ENCODE data around the gene GLT8D2. TPM values are rescaled to one million over a fixed set of nuclear protein-coding genes. Genes with fewer than 3 reads are reported as not detected.

The GLT8D2 gene
- not detected for total RNA-seq

- no peak for ATAC-seq (ENCODE audit: low read depth)
- Mint-ChIP-seq H3K27ac (no peak within 1 kb of the TSS), H3K4me1 (peaks cover 18% of the 10 kb centered on the region), H3K4me3 (peak within 1 kb of the TSS; percentile 63), H3K9me3 (no peaks in the 10 kb centered on the region), H3K27me3 (peaks cover 52% of the 10 kb centered on the region), H3K36me3 (no peaks in the 10 kb centered on the region)
- DNase-seq, result no peak
- POLR2A ChIA-PET, result no interaction called here
These were observed at the start of gene GLT8D2 for GRCh38 chr12:104049903-104050356. Gene GLT8D2 (minus strand): TSS chr12:104050187. CDS start chr12:104019648, 30,539 bp downstream.

- DNase-seq (no peak), ATAC-seq (ENCODE audit: low read depth) (no peak)
- H3K36me3 Mint-ChIP-seq, result peaks cover 25% of the 10 kb centered on the region
- H3K27me3 Mint-ChIP-seq, result no peaks in the 10 kb centered on the region
- no peaks in the 10 kb centered on the region for H3K4me1 Mint-ChIP-seq
- no peak overlapping the region for H3K27ac Mint-ChIP-seq
- H3K9me3 Mint-ChIP-seq, result no peaks in the 10 kb centered on the region
- POLR2A ChIA-PET, result no interaction called here
- H3K4me3 Mint-ChIP-seq, result no peak overlapping the region
These were observed 48.0 kb upstream of the GLT8D2 start for GRCh38 chr12:104097954-104098353.

- H3K27ac Mint-ChIP-seq, result no peak overlapping the region
- no peak overlapping the region for H3K4me3 Mint-ChIP-seq
- H3K36me3 Mint-ChIP-seq, result peaks cover 20% of the 10 kb centered on the region
- no peaks in the 10 kb centered on the region for H3K9me3 Mint-ChIP-seq
- H3K27me3 Mint-ChIP-seq, result no peaks in the 10 kb centered on the region
- DNase-seq (no peak), ATAC-seq (ENCODE audit: low read depth) (no peak)
- H3K4me1 Mint-ChIP-seq, result no peaks in the 10 kb centered on the region
- POLR2A ChIA-PET, result no interaction called here
These were observed 45.3 kb upstream of the GLT8D2 start for GRCh38 chr12:104095289-104095688.

GRCh38 chr12:104094284-104094683 lies 44.3 kb upstream of the GLT8D2 start:
- H3K4me1 Mint-ChIP-seq, result no peaks in the 10 kb centered on the region
- no peak overlapping the region for H3K4me3 Mint-ChIP-seq
- peaks cover 19% of the 10 kb centered on the region for H3K36me3 Mint-ChIP-seq
- no peaks in the 10 kb centered on the region for H3K9me3 Mint-ChIP-seq
- DNase-seq (no peak), ATAC-seq (ENCODE audit: low read depth) (no peak)
- H3K27me3 Mint-ChIP-seq, result no peaks in the 10 kb centered on the region
- POLR2A ChIA-PET, result no interaction called here
- no peak overlapping the region for H3K27ac Mint-ChIP-seq

- ATAC-seq (ENCODE audit: low read depth), result no peak
- Mint-ChIP-seq H3K9me3 (no peaks in the 10 kb centered on the region), H3K36me3 (peaks cover 14% of the 10 kb centered on the region), H3K27ac (no peak overlapping the region), H3K4me1 (no peaks in the 10 kb centered on the region), H3K4me3 (no peak overlapping the region), H3K27me3 (no peaks in the 10 kb centered on the region)
- POLR2A ChIA-PET, result interaction anchor here (0.5 kb wide), 1 partner anchor 24 kb away, joined by 3 read pairs; no protein-coding TSS in a partner anchor
- DNase-seq, result no peak
These were observed 41.1 kb upstream of the GLT8D2 start for GRCh38 chr12:104091136-104091535.

- H3K36me3 Mint-ChIP-seq, result peaks cover 18% of the 10 kb centered on the region
- no peaks in the 10 kb centered on the region for H3K4me1 Mint-ChIP-seq
- DNase-seq, result no peak
- POLR2A ChIA-PET, result interaction anchor here (0.5 kb wide), 1 partner anchor 24 kb away, joined by 3 read pairs; no protein-coding TSS in a partner anchor
- H3K27me3 Mint-ChIP-seq, result no peaks in the 10 kb centered on the region
- no peak for ATAC-seq (ENCODE audit: low read depth)
- no peak overlapping the region for H3K27ac Mint-ChIP-seq
- H3K4me3 Mint-ChIP-seq, result no peak overlapping the region
- H3K9me3 Mint-ChIP-seq, result no peaks in the 10 kb centered on the region
These were observed 40.7 kb upstream of the GLT8D2 start for GRCh38 chr12:104090685-104091084.

GRCh38 chr12:104083769-104084475 lies 33.9 kb upstream of the GLT8D2 start:
- DNase-seq (no peak), ATAC-seq (ENCODE audit: low read depth) (no peak)
- POLR2A ChIA-PET, result no interaction called here
- Mint-ChIP-seq H3K4me3 (no peak overlapping the region), H3K36me3 (peaks cover 30% of the 10 kb centered on the region), H3K4me1 (peaks cover 15% of the 10 kb centered on the region), H3K27me3 (no peaks in the 10 kb centered on the region), H3K9me3 (no peaks in the 10 kb centered on the region), H3K27ac (no peak overlapping the region)

- DNase-seq (no peak), ATAC-seq (ENCODE audit: low read depth) (no peak)
- H3K27me3 Mint-ChIP-seq, result no peaks in the 10 kb centered on the region
- H3K4me3 Mint-ChIP-seq, result no peak overlapping the region
- POLR2A ChIA-PET, result no interaction called here
- H3K9me3 Mint-ChIP-seq, result no peaks in the 10 kb centered on the region
- H3K36me3 Mint-ChIP-seq, result peaks cover 29% of the 10 kb centered on the region
- H3K27ac Mint-ChIP-seq, result no peak overlapping the region
- H3K4me1 Mint-ChIP-seq, result peaks cover 19% of the 10 kb centered on the region
These were observed 30.8 kb upstream of the GLT8D2 start for GRCh38 chr12:104080764-104081163.

GRCh38 chr12:104079024-104079423 lies 29.0 kb upstream of the GLT8D2 start:
- POLR2A ChIA-PET, result no interaction called here
- Mint-ChIP-seq H3K4me1 (peaks cover 13% of the 10 kb centered on the region), H3K4me3 (no peak overlapping the region), H3K36me3 (peaks cover 23% of the 10 kb centered on the region), H3K27me3 (no peaks in the 10 kb centered on the region), H3K9me3 (no peaks in the 10 kb centered on the region), H3K27ac (no peak overlapping the region)
- ATAC-seq (ENCODE audit: low read depth) (no peak), DNase-seq (no peak)

- Mint-ChIP-seq H3K4me1 (peaks cover 4% of the 10 kb centered on the region), H3K27me3 (no peaks in the 10 kb centered on the region), H3K4me3 (no peak overlapping the region), H3K9me3 (no peaks in the 10 kb centered on the region), H3K36me3 (peaks cover 18% of the 10 kb centered on the region), H3K27ac (no peak overlapping the region)
- DNase-seq (no peak), ATAC-seq (ENCODE audit: low read depth) (no peak)
- POLR2A ChIA-PET, result no interaction called here
These were observed 23.7 kb upstream of the GLT8D2 start for GRCh38 chr12:104073699-104074098.

GRCh38 chr12:104072099-104072498 lies 22.1 kb upstream of the GLT8D2 start:
- no peak for ATAC-seq (ENCODE audit: low read depth)
- Mint-ChIP-seq H3K4me1 (peaks cover 8% of the 10 kb centered on the region), H3K9me3 (no peaks in the 10 kb centered on the region), H3K27me3 (no peaks in the 10 kb centered on the region), H3K4me3 (no peak overlapping the region), H3K27ac (no peak overlapping the region), H3K36me3 (peaks cover 17% of the 10 kb centered on the region)
- no peak for DNase-seq
- POLR2A ChIA-PET, result no interaction called here

- Mint-ChIP-seq H3K4me3 (peak overlapping the region; percentile 90), H3K9me3 (no peaks in the 10 kb centered on the region), H3K36me3 (peaks cover 6% of the 10 kb centered on the region), H3K4me1 (peaks cover 23% of the 10 kb centered on the region), H3K27ac (peak overlapping the region; percentile 79), H3K27me3 (peaks cover 19% of the 10 kb centered on the region)
- POLR2A ChIA-PET, result interaction anchor here (0.7 to 2.6 kb wide), 9 partner anchors 11 to 135 kb away, joined by 3 to 19 read pairs (median 5); partner anchors contain the start of genes HSP90B1, NFYB and TDG
- DNase-seq (peak; percentile 33), ATAC-seq (ENCODE audit: low read depth) (no peak)
These were observed 14.9 kb upstream of the GLT8D2 start for GRCh38 chr12:104064842-104065427.

GRCh38 chr12:104064031-104064841 lies 14.2 kb upstream of the GLT8D2 start, which contains the start of gene HCFC2:
Gene HCFC2 (plus strand): TSS chr12:104064531. CDS start chr12:104064561, 30 bp downstream.
- Mint-ChIP-seq H3K27ac (peak within 1 kb of the TSS; percentile 90), H3K36me3 (peaks cover 4% of the 10 kb centered on the region), H3K4me1 (peaks cover 24% of the 10 kb centered on the region), H3K27me3 (peaks cover 23% of the 10 kb centered on the region), H3K9me3 (no peaks in the 10 kb centered on the region), H3K4me3 (peak within 1 kb of the TSS; percentile 92)
- POLR2A ChIA-PET, result interaction anchor here (0.7 to 2.6 kb wide), 9 partner anchors 12 to 134 kb away, joined by 3 to 19 read pairs (median 5); partner anchors contain the start of genes HSP90B1, NFYB and TDG
- DNase-seq (peak; percentile 93), ATAC-seq (ENCODE audit: low read depth) (peak; percentile 90)
